SKM-1 (cell line): ENCODE data around the gene NAPSA.
"Not testable (repeated sequence)": the region's sequence is repeated elsewhere in the genome, so short reads cannot be mapped to it uniquely, and the experiment has no call there.

ENCODE experiments used
- DNase-seq: peaks from one replicate; lab custom pipeline; 2025; ENCODE audit not compliant: unreplicated experiment; lab: John Stamatoyannopoulos, UW

NAPSA gene

GRCh38 chr19:50331994-50332243 lies 33.5 kb downstream of the NAPSA start:
- DNase-seq: no peak

- no peak for DNase-seq
These were observed 34.0 kb downstream of the NAPSA start for GRCh38 chr19:50331221-50331993.

DNA sequence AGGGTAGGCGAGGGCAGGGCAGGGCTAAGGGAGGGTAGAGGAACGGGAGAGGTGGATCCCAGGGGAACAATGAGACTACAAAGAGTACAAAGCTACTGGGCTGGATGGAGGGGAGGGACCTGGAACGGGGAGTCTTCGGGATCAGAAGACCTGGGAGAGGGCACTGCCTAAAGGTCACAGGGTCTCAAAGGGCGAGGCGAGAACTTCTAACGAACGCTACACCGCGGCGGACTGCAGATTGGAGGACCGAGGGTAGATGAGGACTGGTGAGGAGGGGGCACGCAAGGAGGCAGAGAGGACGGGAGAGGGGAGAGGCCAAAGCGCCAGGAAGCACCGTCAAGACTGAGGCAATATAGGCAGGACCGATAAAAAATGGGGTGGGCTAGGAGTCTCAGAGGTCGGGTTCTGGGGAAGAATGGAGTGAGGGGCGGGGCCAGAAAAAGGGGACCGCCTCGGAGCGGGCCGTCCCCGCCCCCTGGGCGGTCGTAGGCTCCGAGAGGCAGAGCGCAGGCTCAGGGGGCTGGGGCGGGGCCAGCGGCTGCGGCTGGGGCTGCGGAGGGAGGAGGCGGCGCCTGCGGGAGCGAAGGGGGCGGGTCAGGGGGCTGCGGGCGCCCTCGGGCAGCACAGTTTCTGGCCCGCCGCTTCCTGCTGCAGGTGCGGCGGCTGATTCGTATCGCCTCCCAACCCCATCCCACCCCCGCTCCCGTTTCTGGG lies 34.9 kb downstream of the NAPSA start:
- no peak for DNase-seq

- DNase-seq: not testable (repeated sequence)
These were observed 35.5 kb downstream of the NAPSA start for GRCh38 chr19:50329926-50330294.

DNA sequence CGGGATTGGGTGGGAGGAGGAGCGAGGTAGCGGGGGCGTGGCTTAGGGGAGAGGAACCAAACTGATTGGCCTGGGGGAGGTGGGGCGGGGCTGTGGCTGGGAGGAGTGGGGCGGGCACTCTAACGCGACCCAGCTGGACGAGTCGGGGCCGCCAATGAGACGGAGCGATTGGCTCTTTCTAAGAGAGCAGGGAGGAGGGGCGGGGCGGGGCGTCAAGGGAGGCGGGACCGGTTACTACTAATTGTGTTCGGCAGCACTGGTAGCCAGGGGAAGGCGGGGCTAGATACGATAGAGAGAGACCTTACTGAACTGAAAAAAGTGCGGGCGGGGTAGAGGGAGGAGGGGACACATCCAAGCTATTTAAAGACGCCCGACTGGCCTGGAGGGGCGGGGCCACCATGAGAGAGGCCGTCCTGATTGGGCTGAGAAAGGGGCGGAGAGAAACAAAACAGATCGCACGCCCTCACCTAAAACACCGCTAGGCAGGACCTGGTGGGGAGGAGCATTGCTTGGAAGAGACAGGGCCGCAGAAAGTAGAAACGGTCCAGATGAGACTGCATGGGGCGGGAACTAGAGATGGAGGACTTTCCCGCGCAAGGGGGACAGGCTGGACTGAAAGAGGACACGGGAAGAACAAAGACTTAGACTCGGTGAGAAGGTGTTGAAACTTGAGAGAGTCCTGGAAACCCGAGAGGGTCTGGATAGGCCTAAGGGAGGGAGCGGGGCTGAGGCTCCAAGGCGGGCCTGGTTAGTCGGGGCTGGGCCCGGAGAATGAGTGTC lies 36.1 kb downstream of the NAPSA start, which contains the start of gene KCNC3:
KCNC3 (minus strand) TSS at position 232 of the 780 bp plus-strand sequence. CDS start 295 bp downstream, outside the sequence.
- peak; percentile 91 for DNase-seq

- DNase-seq: no peak
These were observed 36.6 kb downstream of the NAPSA start for GRCh38 chr19:50328873-50329145.

DNA sequence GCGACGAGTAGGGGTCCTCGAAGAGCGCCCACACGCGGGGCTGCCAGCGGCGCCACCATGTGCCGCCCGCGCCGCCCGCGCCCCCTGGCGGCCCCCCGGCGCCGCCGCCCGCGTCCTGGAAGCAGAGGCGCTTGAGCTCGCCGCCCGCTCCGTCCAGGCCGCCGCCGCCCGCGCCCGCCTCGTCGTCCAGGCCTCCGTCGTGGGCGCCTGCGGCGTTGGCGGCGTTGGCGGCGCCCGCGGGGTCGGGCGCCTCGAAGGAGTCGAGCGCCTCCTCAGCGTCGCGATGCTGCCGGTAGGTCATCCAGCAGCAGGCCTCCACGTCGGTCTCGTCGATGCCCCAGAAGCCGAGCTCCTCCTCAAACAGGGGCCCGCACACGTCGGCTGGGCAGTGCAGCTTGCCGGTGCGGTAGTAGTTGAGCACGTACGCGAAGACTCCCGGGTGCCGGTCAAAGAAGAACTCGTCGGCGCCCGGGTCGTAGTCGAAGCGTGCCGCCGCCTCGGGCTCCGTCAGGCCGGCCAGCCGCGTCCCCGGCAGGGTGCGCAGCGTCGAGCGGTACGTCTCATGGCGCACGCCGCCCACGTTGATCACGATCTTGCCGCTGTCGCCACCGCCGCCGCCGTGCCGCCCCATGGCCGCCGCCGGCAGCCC lies 37.1 kb downstream of the NAPSA start:
- no peak for DNase-seq

DNA sequence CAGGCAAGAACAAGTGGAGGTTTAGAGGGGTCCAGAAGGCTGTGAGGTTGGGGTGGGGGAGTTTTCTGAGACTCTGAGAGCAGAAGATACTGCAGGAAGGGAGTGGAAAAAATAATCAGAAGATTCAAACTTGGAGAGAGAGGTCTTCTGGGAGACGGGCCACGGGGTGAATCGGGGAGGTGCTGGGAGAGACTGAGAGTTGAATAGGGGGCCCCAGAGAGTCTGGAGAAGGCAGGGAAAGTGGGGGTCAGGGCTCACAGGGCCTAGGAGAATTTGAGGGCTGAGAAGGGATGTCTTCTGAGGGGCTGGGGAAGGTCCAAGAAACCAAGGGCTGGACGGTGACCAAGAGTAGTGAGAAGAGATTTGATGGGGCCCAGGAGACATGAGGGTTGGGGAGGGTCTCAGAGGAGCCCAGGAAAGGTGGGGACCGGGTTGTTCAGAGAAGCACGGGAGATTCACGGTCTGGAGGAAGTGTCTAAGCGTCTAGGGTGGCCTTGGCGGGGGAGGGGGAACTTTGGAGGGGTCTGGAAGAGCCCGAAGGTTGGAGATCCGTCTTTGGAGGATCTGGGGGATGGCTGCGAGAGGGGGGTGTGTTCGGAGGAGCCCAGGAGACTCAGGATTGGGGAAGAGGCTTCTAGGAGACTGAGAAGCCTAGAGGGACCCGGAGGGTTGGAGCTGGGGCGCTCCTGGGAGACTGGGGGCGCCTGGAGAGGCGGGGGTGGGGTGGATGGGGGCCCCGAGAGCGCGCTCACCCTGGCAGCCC lies 37.8 kb downstream of the NAPSA start:
- no peak for DNase-seq

DNA sequence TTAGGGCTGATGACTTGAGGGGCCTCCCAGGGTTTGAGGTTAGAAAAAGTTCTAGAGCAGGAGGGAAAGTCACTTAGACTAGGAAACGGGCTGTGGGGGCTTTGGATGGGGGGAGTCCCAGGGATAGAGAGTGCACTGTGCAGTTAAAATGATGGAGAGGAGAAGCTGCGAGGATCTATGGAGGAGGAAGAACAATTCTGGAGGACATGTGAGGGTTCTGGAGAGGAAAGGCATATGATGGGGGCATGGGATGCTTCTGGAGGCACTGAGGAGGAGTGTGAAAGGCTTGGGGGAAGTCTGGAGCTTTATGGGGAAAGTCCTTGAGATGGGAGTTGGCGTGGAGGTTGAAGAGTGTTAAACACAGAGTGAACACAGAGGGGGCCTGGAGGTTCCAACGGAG lies 38.4 kb downstream of the NAPSA start:
- DNase-seq: no peak

- no peak for DNase-seq
These were observed 39.3 kb downstream of the NAPSA start for GRCh38 chr19:50326101-50326664.

GRCh38 chr19:50325310-50326100 lies 39.9 kb downstream of the NAPSA start:
- no peak for DNase-seq

- no peak for DNase-seq
These were observed 41.1 kb downstream of the NAPSA start for GRCh38 chr19:50324331-50324730.

GRCh38 chr19:50323782-50324133 lies 41.7 kb downstream of the NAPSA start:
- no peak for DNase-seq

GRCh38 chr19:50322931-50323781 lies 42.3 kb downstream of the NAPSA start:
- no peak for DNase-seq

DNA sequence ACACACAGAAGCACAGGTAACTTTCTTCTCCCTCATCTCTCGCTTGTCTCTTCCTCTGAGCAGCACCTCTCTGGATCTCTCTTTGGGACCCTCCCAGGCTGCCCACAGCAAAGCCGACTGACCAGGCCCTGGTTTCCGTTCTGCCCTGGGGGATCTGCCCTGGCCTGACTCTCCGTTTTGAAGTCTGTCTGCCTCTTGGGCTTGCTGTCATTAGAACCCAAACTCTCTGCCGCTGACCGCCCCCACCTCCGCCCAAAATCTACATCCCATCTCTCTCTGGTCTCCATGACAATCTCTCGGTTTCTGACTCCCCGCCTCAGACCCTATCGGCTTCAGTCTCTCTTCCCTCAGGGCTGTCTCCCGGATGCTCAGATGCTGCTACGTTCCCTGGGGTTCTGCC lies 43.2 kb downstream of the NAPSA start:
- no peak for DNase-seq

DNA sequence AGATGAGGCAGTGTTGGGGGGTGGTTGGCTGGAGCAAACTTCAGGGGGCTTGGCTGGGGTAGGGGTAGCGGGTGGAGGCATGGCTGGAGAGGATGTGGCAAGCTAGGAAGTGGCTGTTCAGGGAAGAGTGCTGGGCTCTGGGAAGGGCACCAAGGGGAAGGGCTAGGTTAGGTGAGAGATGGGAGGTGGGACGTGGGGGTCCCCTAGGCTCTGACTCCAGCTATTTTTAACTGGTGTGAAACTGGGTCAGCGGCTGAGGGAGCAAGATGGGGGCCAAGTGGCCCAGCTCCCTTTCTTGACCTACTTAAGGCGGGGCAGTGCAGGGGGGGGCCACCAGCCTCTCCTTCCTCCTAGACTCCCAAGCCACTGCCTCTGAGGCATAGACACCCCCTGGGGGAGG lies 43.6 kb downstream of the NAPSA start:
- no peak for DNase-seq

- no peak for DNase-seq
These were observed 44.8 kb downstream of the NAPSA start for GRCh38 chr19:50320596-50320995.

- no peak for DNase-seq
These were observed 45.4 kb downstream of the NAPSA start for GRCh38 chr19:50320051-50320450.

- no peak for DNase-seq
These were observed 46.3 kb downstream of the NAPSA start for GRCh38 chr19:50319156-50319555.
